Lower leg skin (tissue), 3 donors: ENCODE data around the gene WDR1.

Experiments used
- POLR2A ChIP-seq, 2 donors: fragments of 450-650 bp; IDR thresholded peaks; one replicate each; pipeline ENCODE4 v1.6.1; 2016 to 2017; ENCODE audit warnings: antibody characterized with exemption in 2 of 2, mild to moderate bottlenecking in 1 of 2, moderate library complexity in 1 of 2
- TF ChIP-seq, protein P1 (sequence below), 3 donors: fragments of 450-650 bp; IDR thresholded peaks; one replicate each; pipeline ENCODE4 v1.5.1; 2016; ENCODE audit warnings: antibody characterized with exemption in 3 of 3, mild to moderate bottlenecking in 3 of 3, moderate library complexity in 2 of 3

DNA sequence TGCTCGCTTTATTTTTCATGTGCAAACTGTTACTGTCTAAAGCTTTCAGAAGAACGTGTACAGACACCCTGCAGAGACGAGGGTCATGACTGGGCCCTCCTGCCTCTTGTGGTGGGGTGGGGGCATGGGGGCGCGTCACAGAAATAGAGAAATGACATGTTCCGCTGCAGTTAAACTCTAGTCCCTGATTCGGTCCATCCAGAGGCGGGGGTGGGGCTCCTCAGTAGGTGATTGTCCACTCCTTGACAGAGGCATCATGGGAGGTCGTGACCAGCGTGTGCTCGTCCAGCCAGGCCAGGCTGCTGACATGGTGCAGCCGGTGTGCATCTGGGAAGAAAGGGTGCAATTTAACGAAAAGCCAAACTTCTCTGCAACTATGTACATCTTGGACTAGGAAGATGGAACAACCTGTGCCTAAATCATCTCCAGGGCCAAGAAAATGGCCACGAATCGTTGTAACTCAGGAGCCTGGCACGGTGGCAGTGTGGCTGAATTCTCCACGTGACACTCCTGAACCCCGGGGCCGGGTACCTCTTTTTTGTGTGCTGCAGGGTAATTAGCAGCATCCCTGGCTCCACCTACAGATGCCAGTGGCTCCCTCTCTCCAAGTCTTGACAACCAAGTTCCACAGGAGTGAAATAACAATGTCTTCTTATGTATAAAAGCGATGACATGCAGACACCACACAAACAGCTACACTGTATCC, 41.3 kb downstream of the WDR1 start:
- TF ChIP-seq POLR2A (IDR thresholded peaks at IDR 0.05), result no peak
- TF ChIP-seq, protein P1, sequence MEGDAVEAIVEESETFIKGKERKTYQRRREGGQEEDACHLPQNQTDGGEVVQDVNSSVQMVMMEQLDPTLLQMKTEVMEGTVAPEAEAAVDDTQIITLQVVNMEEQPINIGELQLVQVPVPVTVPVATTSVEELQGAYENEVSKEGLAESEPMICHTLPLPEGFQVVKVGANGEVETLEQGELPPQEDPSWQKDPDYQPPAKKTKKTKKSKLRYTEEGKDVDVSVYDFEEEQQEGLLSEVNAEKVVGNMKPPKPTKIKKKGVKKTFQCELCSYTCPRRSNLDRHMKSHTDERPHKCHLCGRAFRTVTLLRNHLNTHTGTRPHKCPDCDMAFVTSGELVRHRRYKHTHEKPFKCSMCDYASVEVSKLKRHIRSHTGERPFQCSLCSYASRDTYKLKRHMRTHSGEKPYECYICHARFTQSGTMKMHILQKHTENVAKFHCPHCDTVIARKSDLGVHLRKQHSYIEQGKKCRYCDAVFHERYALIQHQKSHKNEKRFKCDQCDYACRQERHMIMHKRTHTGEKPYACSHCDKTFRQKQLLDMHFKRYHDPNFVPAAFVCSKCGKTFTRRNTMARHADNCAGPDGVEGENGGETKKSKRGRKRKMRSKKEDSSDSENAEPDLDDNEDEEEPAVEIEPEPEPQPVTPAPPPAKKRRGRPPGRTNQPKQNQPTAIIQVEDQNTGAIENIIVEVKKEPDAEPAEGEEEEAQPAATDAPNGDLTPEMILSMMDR (IDR thresholded peaks at IDR 0.05), result no peak
